ENCODE data around the gene INTU.
A peak's percentile ranks its signal among the peaks of the same experiment; 100 is the strongest.
"Not testable (repeated sequence)": the region's sequence is repeated elsewhere in the genome, so short reads cannot be mapped to it uniquely, and the experiment has no call there.

The INTU gene

GRCh38 chr4:127632420-127633403, at the start of gene INTU:
Gene INTU (plus strand): TSS chr4:127632957. CDS start chr4:127633035, 78 bp downstream.
- peak; percentile 27 for DNase-seq

- DNase-seq: not testable (repeated sequence)
These were observed 46.3 kb upstream of the INTU start for GRCh38 chr4:127586496-127586895.

- DNase-seq: no peak
These were observed 45.7 kb upstream of the INTU start for GRCh38 chr4:127586922-127587571.

- DNase-seq: not testable (repeated sequence)
These were observed 43.6 kb upstream of the INTU start for GRCh38 chr4:127589153-127589552.

- DNase-seq: no peak
These were observed 34.1 kb upstream of the INTU start for GRCh38 chr4:127598656-127599055.

- DNase-seq: no peak
These were observed 31.7 kb upstream of the INTU start for GRCh38 chr4:127601029-127601428.

- DNase-seq: no peak
These were observed 27.6 kb upstream of the INTU start for GRCh38 chr4:127604949-127605709.

- no peak for DNase-seq
These were observed 25.9 kb upstream of the INTU start for GRCh38 chr4:127606823-127607222.

GRCh38 chr4:127609484-127609883, 23.3 kb upstream of the INTU start:
- no peak for DNase-seq

GRCh38 chr4:127610488-127610887, 22.3 kb upstream of the INTU start:
- no peak for DNase-seq

GRCh38 chr4:127616898-127617297, 15.9 kb upstream of the INTU start:
- DNase-seq: no peak

GRCh38 chr4:127618427-127618826, 14.3 kb upstream of the INTU start:
- no peak for DNase-seq

- DNase-seq: no peak
These were observed 10.2 kb upstream of the INTU start for GRCh38 chr4:127622621-127622920.

GRCh38 chr4:127622921-127623796, 9.6 kb upstream of the INTU start:
- DNase-seq: no peak

- no peak for DNase-seq
These were observed 9.0 kb upstream of the INTU start for GRCh38 chr4:127623797-127624083.

- DNase-seq: no peak
These were observed 8.6 kb upstream of the INTU start for GRCh38 chr4:127624173-127624572.

GRCh38 chr4:127629371-127629770, 3.4 kb upstream of the INTU start:
- no peak for DNase-seq

GRCh38 chr4:127630152-127630551, 2.6 kb upstream of the INTU start:
- DNase-seq: no peak

- no peak for DNase-seq
These were observed 1.3 kb upstream of the INTU start for GRCh38 chr4:127631420-127631819.

GRCh38 chr4:127634181-127634580, 1.4 kb downstream of the INTU start:
- no peak for DNase-seq

GRCh38 chr4:127641524-127641923, 8.8 kb downstream of the INTU start:
- no peak for DNase-seq

GRCh38 chr4:127642169-127642568, 9.4 kb downstream of the INTU start:
- DNase-seq: no peak

- DNase-seq: no peak
These were observed 11.0 kb downstream of the INTU start for GRCh38 chr4:127643791-127644190.
